Subcutaneous adipose tissue (tissue), 4 donors: ENCODE measurements around the gene NFKB1. TPM values are rescaled to one million over a fixed set of nuclear protein-coding genes. Genes with fewer than 3 reads are reported as not detected.

Experiments used
- CTCF ChIP-seq: fragments of 450-650 bp; IDR thresholded peaks from one replicate; pipeline ENCODE4 v1.5.1; 2016; ENCODE audit warnings: low read depth, mild to moderate bottlenecking, control low read depth, antibody characterized with exemption, moderate library complexity
- total RNA-seq, 4 donors: library from RNA; depleted of rRNA; stranded (reverse); fragments of >200 nt; gene quantifications; one replicate each; pipeline ENCODE4 v1.1.0, GENCODE V29; 2016

NFKB1 gene
- total RNA-seq, 4 donors from 2014 or later: 30.4 to 35.4 (median 32.6) TPM

- TF ChIP-seq CTCF: no peak
Measured at GRCh38 chr4:102541697-102542096, 40.5 kb downstream of the NFKB1 start.

- no peak for TF ChIP-seq CTCF
Measured at GRCh38 chr4:102543030-102543928, 42.1 kb downstream of the NFKB1 start.

GRCh38 chr4:102546635-102547034, 45.5 kb downstream of the NFKB1 start:
- no peak for TF ChIP-seq CTCF

- no peak for TF ChIP-seq CTCF
Measured at GRCh38 chr4:102547973-102548372, 46.8 kb downstream of the NFKB1 start.

- no peak for TF ChIP-seq CTCF
Measured at GRCh38 chr4:102551958-102552565, 50.9 kb downstream of the NFKB1 start.

GRCh38 chr4:102552781-102553180, 51.6 kb downstream of the NFKB1 start:
- TF ChIP-seq CTCF: no peak

GRCh38 chr4:102553982-102554381, 52.8 kb downstream of the NFKB1 start:
- no peak for TF ChIP-seq CTCF
